Measurements from ENCODE around the gene ADISSP.

Gene ADISSP

DNA sequence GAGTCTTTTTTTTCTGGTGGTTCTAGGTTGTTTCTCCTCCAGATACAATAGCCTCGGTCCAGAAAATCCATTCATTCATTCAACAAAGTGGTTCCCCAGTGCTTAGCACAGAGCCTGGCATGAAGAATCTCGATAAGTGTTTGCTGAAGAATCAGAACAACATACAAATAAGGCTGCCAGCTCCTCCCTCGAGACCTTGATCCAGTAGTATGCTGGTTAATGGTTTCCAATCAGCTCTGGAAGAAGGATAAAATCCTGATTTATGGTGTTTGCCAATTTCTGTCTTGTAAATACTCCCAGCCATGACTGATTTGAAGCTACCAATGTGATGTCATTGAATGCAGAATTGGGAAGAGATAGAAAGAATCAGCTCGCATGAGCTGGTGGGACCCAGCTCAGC, 31.8 kb downstream of the ADISSP start:
- no peak for DNase-seq

DNA sequence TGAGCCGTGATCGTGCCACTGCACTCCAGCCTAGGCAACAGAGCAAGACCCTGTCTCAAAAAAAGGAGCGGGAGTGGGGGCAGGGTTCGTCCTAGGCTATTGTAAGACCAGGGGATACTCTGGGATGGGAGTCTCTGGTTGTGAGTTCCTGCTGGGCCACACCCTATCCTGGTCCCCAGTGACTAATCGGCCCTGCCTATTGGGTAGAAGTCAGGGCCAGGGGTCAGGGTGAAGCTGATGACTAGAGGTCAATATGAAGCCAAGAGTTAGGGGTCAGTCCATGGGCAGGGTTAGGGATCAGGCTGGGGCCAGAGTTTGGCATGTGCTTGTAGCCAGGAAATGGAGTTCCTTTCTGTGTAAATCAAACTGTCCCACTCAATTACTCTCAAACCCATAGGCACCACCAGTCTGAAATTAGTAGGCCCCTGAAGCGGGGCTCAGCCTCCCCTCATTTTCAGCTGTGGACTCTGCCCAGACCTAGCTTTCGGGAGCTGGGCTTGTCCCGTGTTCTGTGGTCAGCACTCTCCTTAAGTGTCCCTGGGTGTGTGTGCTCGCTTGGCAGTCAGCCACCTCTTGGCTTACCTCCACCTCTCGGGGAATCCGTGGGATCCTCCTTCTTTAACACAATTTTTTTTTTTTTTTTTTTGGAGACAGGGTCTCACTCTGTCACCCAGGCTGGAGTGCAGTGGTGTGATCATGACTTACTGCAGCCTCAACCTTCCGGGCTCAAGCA, 33.3 kb downstream of the ADISSP start:
- no peak for DNase-seq

DNA sequence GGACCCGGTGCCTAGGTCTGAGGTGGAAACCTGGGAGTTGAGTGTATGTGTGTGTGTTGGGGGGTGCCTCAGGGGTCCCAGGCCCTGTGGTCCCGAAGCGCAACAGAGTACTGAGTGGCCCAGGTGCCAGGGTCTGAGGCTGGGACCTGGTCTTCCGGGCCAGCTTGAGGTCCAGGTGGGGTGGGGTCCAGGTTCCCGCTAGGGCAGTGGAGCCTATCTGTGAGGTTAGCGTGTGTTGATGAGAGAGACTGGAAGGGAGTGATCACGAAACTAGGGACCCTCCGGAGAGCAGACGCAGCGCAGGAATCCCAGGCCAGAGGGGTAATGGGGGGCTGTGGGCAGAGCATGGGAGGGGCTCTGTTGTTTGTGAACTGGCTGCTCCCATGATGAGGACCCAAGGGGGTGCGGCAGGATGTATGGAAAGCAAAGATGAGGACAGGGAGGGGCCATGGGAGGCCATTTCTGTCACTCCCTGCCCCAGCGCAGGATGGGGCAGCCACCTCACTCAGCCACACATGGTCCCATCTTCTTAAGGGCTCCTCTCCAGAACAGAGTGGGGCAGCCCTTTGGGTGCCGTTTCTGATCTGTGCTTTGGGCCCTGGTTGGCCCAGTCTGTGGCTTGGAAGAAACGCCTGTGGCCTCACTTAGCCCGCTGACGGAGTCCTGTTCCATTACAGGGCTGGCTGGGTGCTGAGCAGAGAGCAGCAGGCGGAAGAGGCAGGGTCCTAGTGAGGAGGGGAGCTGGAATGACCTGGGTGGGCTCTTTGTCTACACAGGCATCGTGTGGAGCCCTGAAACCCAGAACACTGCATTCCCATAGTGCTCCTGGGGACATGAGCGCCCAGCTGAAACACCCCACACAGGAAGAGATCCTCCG, 34.2 kb downstream of the ADISSP start:
- DNase-seq: no peak

DNA sequence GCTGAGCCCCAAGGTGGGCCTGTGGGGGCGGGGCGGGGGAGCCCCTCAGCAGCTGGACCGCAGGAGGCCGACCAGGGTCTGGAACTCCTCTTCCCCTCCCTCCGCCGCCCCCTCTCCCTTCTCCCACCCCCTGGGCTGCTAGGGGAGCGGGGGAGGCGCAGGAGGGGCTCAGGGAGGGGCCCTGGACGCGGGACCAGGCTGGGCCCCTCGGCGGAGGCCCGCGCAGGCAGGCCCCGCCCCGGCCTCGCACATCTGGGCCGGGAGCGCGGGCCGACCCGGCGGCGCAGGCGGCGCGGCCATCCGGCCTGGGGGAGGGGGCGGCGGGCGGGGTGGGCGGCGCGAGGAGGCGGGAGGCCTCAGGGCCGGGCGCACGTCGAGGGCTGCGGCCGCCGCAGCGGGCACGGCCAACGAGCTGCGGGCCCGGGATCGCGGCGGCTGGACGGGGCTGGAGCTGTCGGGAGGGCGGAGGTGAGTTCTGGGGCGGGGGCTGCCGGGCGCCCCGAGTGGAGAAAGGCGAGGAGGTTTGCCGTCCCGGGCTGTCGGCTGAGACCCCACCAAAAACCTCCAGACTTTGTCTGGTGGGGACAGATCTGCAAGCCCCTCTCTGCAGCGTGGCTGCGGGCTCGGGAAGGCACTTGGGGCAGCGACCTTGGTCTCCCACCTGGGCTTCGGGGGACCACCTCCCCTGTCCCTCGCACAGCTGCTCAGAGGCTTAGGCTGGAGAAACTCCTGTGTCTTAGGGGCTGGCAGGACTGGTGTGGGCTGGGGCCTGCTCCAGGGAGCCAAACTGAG, 35.0 kb downstream of the ADISSP start, which contains the start of gene HSPA12B:
TSS of gene HSPA12B (plus strand) at position 359 of the 792 bp plus-strand sequence. CDS start 5,990 bp downstream, outside the sequence.
- no peak for DNase-seq

DNA sequence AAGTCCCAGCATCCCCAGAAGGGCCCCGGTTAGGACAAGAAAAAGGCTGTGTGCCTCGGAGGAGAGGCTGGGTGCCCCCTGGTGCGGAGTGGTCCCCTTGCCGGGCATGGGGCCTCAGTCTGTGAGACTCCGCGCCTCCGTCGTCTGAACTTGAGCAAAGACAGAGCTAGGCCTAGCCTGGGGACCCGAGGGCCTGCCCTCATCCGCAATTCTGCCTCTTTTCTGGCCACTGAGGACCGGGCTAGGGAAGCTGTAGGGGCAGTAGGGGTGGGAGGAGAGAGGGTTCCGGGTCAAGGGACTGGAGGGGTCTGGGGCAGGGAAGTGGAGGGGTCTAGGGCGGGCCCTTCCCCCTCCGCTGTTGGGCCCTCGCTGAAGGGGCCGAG, 35.6 kb downstream of the ADISSP start:
- no peak for DNase-seq

DNA sequence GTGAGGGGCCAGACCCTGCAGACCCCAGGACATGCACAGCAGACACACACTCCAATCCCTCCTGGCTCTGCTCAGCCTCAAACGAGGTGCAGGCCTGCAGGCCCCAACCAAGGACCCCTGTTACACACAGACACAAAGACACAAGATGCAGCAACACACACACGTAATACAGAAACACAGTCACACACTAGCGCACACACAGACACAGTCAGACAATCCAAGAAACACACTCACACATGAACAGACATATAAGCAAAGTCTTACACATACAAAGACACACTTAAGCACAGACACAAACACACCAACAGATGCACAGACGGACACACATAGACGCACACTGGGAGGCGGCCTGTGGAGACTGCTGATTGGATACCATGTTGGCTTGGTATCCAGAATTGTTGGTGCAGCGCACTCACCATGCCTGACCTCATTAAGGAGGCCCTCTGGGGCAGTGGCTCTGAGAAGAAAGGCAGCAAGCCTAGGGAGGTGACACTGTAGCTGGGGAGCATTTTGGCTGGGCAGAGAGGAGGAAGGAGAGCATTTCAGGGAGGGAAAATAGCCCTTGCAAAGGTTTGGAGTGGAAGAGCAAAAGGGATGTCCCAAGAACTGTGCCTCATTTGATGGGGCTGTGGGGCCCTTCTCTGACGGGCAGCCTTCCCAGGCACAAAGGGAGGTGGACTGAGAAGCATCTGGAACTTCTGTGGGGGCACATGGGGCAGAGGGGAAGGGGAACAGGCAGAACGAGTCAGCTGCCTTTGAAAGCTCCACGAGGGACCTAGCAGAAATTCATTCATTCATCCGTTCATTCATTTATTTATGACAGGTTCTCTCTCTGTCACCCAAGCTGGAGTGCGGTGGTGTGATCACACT, 36.5 kb downstream of the ADISSP start:
- no peak for DNase-seq

DNA sequence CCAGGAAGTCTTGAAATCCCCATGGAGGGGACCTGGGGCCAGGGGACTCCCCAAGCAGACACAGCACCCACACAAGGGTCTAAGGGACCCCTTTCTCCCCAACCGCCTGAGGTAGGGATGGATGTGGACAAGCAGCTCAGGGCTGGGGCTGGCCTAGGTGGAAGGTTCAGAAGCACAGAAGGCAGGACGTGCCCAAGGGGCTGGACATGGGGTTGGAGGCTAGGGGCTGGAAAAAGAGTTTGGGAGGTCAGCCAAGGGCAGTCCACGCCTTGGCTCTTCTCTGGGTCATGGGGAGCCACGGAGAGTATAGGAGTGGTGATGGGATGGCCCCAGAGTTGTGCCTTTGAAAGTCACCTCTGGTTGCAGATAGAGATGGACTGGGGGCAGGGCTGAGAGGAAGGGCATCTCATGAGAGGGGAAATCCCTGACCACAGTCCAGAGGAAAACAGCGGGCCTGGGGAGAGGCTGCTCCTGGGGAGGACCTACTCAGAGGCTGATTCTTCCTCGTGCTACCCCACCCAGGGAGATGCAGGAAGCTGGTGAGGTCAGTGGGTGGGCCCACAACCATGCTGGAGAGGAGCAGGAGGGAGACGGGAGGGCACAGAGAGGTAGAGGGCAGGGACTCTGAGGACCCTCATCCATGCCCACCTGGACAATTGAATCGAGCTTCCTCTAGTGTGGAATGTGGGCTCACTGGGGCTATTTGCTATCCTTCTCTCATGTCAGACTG, 37.6 kb downstream of the ADISSP start:
- no peak for DNase-seq

DNA sequence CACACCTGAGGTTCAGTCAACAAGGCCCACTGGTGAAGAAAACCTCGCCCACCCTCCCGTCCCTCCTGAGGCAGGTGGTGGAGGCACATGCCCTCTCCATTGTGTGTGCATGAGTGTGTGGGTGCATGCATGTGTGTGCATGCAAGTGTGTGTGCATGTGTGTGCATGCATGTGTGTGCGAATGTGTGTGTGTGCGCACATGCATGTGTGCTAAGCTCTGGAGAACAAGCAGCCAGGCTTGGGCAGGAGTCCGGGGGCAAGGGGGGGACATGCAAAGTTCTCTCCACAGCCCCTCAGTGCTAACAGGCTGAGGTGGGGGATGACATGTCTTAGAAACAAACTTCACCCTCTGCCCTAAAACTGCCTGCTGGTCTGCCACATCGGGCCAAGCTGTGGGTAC, 38.2 kb downstream of the ADISSP start:
- DNase-seq: no peak

DNA sequence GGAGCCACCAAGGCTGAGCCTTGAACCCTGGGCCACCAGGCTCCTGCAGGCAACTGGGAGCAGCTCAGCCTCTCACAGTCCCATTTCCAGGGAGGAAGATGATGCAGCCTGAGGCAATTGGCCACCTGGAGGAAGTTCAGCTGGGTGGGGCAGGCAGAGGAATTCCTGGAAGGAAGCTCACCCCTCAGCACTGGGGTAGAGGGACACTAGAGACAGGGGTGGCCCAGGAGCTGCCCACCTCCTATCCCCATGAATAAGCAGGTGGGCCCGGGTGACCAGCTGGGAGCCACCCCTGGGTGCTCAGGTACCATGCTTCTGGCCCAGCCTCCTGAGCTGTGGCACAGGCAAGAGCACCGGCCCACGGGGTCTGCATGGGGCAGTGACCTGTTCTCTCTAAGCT, 38.7 kb downstream of the ADISSP start:
- DNase-seq: no peak

DNA sequence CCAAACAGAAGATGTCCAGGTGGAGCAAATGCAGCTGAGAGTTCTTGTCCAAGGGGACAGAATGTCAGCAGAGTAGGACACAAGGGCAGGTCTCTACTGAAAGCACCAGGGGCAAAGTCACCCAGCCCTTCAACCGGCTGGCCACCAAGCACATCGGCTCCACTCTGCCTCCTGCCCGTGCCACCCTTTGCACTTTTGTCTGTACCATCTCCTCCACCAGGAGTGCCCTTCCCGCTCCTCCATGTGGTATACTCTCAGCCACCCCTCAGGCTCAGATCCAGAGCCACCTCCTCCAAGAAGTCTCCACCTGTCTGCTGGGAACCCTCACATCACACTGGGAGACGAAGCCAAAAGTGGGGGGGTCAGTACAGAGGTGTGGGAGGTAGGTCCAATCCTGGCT, 39.2 kb downstream of the ADISSP start:
- DNase-seq: no peak

DNA sequence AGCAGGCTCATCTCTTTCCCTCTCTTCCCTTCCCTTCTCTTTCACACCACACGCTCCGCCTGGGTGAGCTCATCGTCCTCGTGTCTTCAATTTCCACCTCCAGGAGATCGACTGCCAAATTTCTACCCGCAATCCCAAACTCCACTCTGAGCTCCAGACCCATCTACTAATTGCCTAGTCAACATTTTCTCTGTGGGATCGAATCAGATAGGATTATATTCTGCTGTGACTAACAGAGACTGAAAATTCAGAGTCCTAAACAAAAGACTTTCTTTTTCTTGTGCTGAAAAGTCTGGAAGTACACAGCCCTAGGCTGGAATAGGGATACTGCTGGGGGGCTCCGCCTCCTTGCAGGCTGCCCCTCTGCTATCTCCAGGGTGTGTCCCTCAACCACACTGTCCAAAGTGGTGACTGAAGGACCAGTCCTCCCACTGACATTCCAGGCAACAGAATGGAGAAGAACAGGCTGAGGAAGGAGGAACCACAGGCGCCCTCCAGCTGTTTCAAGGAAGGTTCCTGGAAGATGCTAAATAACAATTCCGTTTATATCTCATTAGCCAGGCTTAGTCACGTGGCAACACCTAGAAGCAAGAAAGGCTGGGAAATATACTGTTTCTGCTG, 40.0 kb downstream of the ADISSP start:
- DNase-seq: no peak

DNA sequence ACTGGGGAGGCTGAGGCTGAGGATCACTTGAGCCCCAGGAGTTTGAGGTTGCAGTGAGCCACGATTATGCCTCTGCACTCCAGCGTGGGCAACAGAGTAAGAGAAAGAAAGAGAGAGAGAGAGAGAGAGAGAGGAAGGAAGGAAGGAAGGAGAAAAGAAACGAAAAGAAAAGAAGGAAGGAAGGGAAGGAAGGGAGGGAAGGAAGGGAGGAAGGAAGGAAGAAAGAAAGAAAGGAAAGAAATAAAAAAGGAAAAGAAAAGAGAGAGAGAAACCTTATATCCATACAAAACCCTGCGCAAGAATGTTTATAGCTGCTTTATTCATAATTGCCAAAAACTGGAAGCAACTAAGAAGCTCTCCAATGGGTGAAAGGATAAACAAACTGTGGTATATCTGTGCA, 43.2 kb downstream of the ADISSP start:
- no peak for DNase-seq

DNA sequence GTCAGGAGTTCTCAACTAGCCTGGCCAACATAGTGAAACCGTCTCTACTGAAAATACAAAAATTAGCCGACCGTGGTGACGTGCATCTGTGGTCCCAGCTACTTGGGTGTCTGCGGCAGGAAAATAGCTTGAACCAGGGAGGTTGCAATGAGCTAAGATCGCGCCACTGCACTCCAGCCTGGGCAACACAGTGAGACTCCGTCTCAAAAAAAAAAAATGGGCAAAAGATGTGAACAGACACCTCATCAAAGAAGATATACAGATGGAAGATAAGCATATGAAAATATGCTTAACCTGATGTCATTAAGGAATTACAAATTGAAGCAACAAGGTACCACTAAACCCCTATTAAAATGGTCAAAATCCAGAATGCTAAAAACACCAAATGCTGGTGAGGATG, 44.3 kb downstream of the ADISSP start:
- DNase-seq: no peak

DNA sequence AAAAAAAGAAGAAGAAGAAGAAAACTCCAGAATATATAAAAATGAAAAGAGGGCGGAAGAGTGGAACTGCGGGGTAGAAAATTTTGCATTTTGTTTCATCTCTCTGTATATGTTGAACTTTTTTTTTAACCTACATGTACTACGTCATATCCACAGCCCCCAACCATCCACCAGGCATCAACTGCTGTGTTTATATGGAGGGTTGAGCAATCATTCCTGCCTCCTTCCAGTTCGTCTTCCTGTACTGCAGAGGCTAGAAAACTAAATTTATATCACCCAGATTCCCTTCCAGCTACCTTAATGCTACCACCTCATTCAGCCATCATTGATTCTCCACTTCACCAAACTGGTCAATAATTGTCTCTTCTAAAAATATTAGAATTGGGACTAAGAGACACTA, 45.6 kb downstream of the ADISSP start:
- no peak for DNase-seq

DNA sequence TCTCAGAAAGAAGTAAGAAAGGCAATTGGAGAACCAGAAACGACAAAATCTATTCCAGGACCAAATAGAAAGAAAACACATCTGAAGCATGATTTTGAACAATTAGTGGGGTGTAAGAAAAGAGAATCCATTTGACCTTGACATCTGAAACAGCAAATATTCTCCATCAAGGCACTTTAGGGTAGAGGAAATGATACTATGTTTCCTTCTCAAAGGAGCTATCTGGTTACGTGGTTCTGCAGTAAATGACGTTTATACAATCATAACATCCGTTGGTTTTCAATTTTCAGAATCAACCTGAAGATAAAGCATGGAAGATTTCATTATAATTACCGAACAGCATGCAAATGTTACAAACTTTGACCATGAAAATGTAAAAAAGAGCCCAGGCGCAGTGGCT, 46.9 kb downstream of the ADISSP start:
- no peak for DNase-seq

DNA sequence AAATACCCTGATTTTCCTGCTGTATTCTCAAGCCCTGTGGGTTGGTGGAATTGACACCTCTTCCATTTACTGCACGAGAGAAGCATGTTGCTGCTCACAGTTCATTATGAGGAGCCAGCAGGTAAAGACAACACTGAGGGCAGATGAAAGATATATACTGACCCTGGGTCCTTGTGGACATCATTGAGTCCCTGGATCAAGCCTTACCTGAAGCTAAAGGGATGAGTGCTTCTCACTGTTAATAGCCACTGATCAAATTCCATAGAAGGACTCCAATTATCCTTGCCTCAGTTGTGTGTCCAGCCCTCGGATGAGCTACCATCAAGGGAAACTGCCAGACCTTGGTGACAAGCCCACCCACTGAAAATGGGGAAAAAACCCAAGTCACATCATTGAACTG, 47.5 kb downstream of the ADISSP start:
- DNase-seq: no peak

DNA sequence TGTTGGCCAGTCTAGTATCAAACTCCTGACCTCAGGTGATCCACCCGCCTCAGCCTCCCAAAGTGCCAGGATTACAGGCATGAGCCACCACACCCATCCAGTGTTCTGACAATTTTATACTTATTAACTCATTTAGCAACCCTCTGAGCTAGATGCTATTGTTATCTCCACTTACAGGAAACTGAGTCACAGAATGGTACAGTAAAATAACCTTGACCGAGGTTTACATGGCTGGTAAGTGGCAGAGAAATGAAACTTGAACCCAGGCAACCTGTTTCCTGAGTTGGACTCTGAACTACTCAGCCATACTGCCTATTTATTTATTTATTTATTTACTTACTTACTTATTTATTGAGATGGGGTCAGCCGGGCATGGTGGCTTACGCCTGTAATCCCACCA, 48.5 kb downstream of the ADISSP start:
- DNase-seq: no peak

DNA sequence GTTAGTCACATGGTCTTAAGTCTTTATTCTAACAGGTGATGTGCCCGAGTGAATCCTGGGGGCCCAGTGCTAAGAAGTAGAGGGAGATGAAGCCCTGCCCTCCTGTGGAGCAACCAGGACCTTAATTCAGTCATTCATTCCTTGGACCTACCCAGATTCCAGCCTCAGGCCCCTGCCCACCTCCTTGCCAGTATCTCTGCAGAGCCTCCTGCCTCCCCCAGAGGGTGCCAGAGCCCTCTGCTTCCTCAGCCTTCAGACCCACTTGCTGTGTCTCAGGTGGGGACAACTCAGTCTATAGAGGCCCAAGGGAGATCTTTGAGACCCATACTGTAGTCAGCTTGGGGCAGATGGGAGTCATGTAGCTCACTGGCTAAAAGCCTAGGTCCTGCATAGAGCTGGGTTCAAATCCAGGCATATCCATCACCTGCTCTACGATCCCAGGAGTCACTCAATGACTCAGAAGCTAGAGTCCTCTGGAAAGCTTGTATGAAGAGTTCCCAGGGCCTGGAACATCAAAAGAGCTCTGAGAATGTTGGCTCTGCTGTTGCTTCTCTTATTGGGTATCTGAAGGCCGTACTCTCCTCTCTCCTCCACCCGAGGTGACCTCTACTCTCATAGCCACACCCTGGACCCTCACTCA, 51.2 kb downstream of the ADISSP start:
- DNase-seq: no peak

DNA sequence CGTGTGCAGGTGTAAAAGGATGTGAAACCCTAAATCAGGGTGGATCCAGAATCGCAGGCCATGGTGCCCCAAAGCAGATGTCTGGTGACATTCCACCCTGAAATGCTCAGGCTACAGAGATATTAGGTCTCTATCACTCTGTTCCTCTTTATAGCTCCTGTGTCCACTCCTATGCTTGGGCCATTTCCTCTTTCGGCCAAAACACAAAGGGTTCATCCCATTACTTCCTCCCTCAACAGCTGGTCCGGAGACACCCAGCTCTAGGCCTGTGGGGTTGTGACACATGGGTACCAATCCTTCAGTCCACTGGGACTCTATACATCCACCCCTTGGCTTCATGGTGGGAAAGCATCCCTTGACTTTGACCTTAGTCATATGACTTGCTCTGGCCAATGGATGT, 53.5 kb downstream of the ADISSP start:
- DNase-seq: no peak

DNA sequence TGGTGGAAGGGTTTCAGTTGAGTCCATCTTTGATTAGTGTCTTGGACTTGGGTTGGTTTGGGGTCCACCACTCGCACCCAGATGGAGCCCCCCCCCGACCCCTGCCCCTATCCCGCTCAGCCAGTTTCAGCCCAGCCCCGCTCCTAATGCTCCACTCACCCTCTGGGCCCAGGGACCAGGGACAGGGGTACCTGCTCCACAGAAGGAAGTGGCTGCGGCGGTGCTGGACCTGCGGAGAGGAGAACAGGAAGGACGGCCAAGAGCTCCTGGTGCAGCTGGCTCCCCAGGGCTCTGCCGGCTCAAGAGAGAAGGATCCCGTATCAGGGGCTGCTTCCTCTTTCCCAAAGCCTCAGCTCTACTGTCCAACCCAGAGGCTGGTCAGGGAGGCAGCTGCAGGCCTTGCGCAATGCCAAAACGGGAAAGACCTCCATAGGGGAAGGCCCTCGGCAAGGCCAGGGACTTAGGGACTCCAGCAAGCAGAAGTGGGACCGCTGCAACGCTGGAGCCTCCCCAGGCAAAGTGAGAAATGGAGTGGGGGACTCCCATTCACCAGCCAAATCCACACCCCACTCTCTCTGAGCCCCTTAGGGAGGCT, 55.2 kb downstream of the ADISSP start, which contains the start of gene SIGLEC1:
TSS of gene SIGLEC1 (minus strand) at position 322 of the 595 bp plus-strand sequence. CDS start 5,472 bp downstream, outside the sequence.
- DNase-seq: peak; percentile 7

All from CD4-positive, alpha-beta T cell treated with Interleukin-4 for 4 hours (primary cell).